Measurements from ENCODE around the gene RNU1-2. TPM values are rescaled to one million over a fixed set of nuclear protein-coding genes. Genes with fewer than 3 reads are reported as not detected.
A peak's percentile ranks its signal among the peaks of the same experiment; 100 is the strongest.
"Not testable (repeated sequence)": the region's sequence is repeated elsewhere in the genome, so short reads cannot be mapped to it uniquely, and the experiment has no call there.

The RNU1-2 gene
- total and polyA plus RNA-seq, 2 donors = 17,380 TPM; not detected in 1

DNA sequence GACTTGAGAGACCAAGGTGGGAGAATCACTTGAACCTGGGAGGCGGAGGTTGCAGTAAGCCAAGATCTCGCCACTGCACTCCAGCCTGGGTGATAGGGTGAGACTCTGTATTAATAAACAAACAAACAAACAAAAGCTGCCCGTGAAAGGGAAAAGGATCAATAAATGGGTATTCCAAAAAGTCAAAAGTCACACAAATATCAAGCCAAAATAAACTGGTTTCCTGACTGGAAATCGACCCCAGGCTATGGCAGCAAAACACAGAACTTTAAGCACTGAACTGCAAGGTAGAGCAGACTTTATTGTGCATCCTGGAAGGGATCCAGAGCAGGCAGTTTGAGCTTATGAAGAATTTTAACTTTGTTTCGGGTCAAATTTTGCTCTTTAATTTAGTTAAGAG is 11.3 kb upstream of the RNU1-2 start:
- H3K27me3 ChIP-seq (ENCODE audit: control insufficient read depth in 2 of 2, insufficient read depth in 1 of 2, low read length in 1 of 2) = peaks cover 0 to 76% of the 10 kb centered on the region in 2 donors
- not testable (repeated sequence) for H3K36me3 ChIP-seq (ENCODE audit: control insufficient read depth in 2 of 2, insufficient read depth in 2 of 2, low read length in 1 of 2)
- 86% methylated on average over 5 of the region's 5 CpGs for WGBS

DNA sequence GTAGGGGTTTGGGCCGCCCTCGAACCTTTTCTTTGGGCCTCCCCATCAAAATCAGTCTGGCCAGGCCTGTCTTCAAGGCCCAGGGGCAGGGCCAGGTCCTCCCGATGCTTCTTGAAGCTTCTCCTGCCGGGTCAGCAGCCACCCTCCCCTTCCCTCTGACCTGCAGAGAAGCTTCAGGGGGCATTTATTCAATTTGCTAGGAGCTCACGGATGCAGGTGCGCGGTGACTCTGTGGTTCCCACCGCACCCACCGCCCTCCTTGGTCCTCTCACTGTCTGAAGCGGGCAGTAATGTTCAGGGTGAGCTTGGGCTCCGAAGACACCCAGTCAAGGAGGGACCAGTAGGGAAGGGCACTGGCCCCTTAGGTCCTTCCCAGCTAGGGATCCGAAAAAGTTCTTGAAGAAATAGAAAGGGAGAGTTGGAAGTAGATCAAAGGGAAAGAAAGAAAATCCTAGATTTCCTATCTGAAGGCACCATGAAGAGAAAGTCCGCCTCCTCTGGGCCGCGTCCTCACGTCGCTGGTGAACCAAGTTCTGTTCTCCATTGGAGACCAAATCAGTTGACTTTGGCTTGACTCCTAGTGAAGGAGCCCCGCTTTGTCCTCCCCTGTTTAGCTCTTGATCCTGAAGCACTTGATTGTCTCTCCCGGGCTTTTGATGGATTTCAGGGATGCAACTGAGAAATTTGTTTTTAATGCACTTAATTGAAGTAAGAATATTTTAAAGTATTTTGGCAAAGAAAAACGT is 8.7 kb upstream of the RNU1-2 start:
- peaks cover 0 to 13% of the 10 kb centered on the region in 2 donors for H3K4me1 ChIP-seq (ENCODE audit: control insufficient read depth in 2 of 2, insufficient read depth in 2 of 2, low read length in 2 of 2)
- H3K36me3 ChIP-seq (ENCODE audit: control insufficient read depth in 2 of 2, insufficient read depth in 2 of 2, low read length in 1 of 2) = no peaks in the 10 kb centered on the region
- peaks cover 3 to 84% of the 10 kb centered on the region in 2 donors for H3K27me3 ChIP-seq (ENCODE audit: control insufficient read depth in 2 of 2, insufficient read depth in 1 of 2, low read length in 1 of 2)
- H3K27ac ChIP-seq (ENCODE audit: low read depth in 1 of 2, low read length in 1 of 2) = no peak overlapping the region
- WGBS = 94% methylated on average over 20 of the region's 20 CpGs
- H3K9me3 ChIP-seq (ENCODE audit: control insufficient read depth in 2 of 2, insufficient read depth in 1 of 2, low read length in 1 of 2) = no peaks in the 10 kb centered on the region
- no peak for DNase-seq (ENCODE audit: low read depth in 6 of 9, low spot score in 9 of 9)
- no peak overlapping the region for H3K4me3 ChIP-seq (ENCODE audit: low read length in 2 of 2)

More for the DNA sequence above, 11.3 kb upstream of the RNU1-2 start:
- H3K9me3 ChIP-seq (ENCODE audit: control insufficient read depth in 2 of 2, insufficient read depth in 1 of 2, low read length in 1 of 2); H3K4me3 ChIP-seq (ENCODE audit: low read length in 2 of 2); H3K4me1 ChIP-seq (ENCODE audit: control insufficient read depth in 2 of 2, insufficient read depth in 2 of 2, low read length in 2 of 2); DNase-seq (ENCODE audit: low read depth in 6 of 9, low spot score in 9 of 9); H3K27ac ChIP-seq (ENCODE audit: low read depth in 1 of 2, low read length in 1 of 2): not testable (repeated sequence)

DNA sequence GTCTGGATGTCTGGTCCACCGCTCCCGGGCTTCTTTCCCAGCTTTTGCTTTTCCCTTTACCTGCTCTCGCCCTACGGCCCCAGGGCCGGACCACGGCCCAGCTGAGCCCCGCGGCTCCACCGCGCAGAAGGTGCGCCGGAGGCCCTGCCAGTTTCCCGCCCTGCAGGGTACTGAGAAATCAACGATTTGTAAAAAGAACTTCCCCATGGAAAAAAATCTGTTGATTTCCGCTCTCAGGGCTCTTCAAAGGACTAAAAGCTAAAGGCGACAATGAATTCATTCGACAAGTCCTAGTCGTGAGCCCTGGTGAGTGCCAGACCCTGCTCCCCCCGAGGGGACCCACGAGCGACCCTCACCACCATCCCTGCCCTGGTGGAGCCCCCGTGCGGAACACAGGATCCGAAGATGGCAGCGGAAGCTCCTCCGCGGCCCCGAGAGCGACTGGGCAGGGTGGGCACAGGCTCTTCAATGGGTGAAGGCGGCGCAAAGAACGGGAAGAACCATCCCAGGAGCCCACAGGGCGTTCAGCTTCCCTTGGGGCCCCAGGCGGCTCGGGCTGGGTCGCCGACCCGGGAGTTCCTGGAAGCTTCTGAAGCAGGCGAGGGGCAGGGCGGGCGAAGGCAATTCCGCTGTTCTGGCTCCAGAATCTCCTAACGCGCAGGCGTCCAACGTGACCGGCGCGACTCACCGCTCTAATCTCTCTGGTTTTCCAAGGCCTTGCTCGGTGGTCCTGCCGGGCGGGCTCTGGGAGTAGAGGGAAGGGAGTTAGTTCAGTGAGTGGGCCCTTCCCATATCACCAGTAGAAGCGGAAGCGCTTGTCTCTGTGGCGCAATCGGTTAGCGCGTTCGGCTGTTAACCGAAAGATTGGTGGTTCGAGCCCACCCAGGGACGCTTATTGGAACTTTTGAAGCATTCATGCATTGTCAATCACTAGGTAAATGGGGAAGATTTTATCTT is 6.6 kb upstream of the RNU1-2 start:
- H3K36me3 ChIP-seq (ENCODE audit: control insufficient read depth in 2 of 2, insufficient read depth in 2 of 2, low read length in 1 of 2) = no peaks in the 10 kb centered on the region
- no peaks in the 10 kb centered on the region for H3K9me3 ChIP-seq (ENCODE audit: control insufficient read depth in 2 of 2, insufficient read depth in 1 of 2, low read length in 1 of 2)
- peaks cover 0 to 13% of the 10 kb centered on the region in 2 donors for H3K4me1 ChIP-seq (ENCODE audit: control insufficient read depth in 2 of 2, insufficient read depth in 2 of 2, low read length in 2 of 2)
- DNase-seq (ENCODE audit: low read depth in 6 of 9, low spot score in 9 of 9) = peak in 2 of 9 donors; percentile 62 to 69
- peak overlapping the region; percentile 45 to 48 for H3K4me3 ChIP-seq (ENCODE audit: low read length in 2 of 2)
- WGBS = 19% methylated on average over 63 of the region's 63 CpGs
- peaks cover 3 to 77% of the 10 kb centered on the region in 2 donors for H3K27me3 ChIP-seq (ENCODE audit: control insufficient read depth in 2 of 2, insufficient read depth in 1 of 2, low read length in 1 of 2)
- H3K27ac ChIP-seq (ENCODE audit: low read depth in 1 of 2, low read length in 1 of 2) = peak overlapping the region; percentile 18 to 46

DNA sequence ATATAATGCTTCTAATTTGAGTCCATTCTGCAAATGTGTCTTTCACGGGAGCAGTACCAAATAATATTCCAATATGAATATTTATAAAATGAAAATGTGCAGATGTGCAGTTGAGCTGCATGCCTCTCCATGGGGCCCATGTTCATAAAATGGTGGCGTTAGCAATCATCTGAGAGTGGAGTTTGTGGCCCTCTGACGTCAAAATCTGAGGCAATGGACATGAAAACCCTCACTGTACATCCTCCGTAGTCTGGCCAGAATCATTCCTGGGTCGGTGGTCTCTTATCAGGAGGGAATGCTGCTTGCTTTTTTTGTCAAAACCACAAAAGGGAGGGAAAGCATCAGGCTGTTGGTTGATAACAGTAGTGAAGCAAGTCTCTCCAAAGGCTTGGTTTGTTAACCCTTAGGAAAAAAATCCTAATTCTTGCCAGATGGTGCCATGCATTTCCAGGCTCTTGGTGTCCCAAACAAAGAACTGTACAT is 5.2 kb upstream of the RNU1-2 start:
- not testable (repeated sequence) for H3K4me3 ChIP-seq (ENCODE audit: low read length in 2 of 2); H3K9me3 ChIP-seq (ENCODE audit: control insufficient read depth in 2 of 2, insufficient read depth in 1 of 2, low read length in 1 of 2); DNase-seq (ENCODE audit: low read depth in 6 of 9, low spot score in 9 of 9); H3K36me3 ChIP-seq (ENCODE audit: control insufficient read depth in 2 of 2, insufficient read depth in 2 of 2, low read length in 1 of 2); H3K27ac ChIP-seq (ENCODE audit: low read depth in 1 of 2, low read length in 1 of 2)
- 93% methylated on average over 5 of the region's 5 CpGs for WGBS
- Histone ChIP-seq H3K4me1 (ENCODE audit: control insufficient read depth in 2 of 2, insufficient read depth in 2 of 2, low read length in 2 of 2) (peaks cover 0 to 14% of the 10 kb centered on the region in 2 donors), H3K27me3 (ENCODE audit: control insufficient read depth in 2 of 2, insufficient read depth in 1 of 2, low read length in 1 of 2) (peaks cover 3 to 67% of the 10 kb centered on the region in 2 donors)

DNA sequence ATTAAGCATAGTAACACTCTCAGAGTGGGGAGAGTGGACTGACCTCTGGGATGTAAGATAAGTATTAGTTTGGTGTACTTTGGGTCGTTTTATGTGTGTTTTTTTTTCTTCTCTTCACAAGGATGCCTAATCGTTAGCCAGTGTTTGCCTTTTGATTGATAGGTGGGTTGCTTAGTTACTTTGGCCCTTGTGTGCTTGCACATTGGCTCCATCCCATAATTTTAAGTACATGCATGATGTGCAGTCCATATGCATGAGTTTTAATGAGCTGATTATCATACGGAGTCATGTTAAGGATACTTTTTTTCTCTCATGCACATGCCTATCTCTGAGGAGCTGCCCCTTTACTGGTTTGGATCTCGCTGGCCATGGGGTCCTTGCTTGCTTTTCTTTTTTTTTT is 4.7 kb upstream of the RNU1-2 start:
- WGBS = 91% methylated on average over 4 of the region's 4 CpGs
- Histone ChIP-seq H3K4me1 (ENCODE audit: control insufficient read depth in 2 of 2, insufficient read depth in 2 of 2, low read length in 2 of 2) (peaks cover 0 to 14% of the 10 kb centered on the region in 2 donors), H3K27me3 (ENCODE audit: control insufficient read depth in 2 of 2, insufficient read depth in 1 of 2, low read length in 1 of 2) (peaks cover 3 to 63% of the 10 kb centered on the region in 2 donors)
- H3K4me3 ChIP-seq (ENCODE audit: low read length in 2 of 2); DNase-seq (ENCODE audit: low read depth in 6 of 9, low spot score in 9 of 9); H3K27ac ChIP-seq (ENCODE audit: low read depth in 1 of 2, low read length in 1 of 2); H3K36me3 ChIP-seq (ENCODE audit: control insufficient read depth in 2 of 2, insufficient read depth in 2 of 2, low read length in 1 of 2); H3K9me3 ChIP-seq (ENCODE audit: control insufficient read depth in 2 of 2, insufficient read depth in 1 of 2, low read length in 1 of 2): not testable (repeated sequence)

DNA sequence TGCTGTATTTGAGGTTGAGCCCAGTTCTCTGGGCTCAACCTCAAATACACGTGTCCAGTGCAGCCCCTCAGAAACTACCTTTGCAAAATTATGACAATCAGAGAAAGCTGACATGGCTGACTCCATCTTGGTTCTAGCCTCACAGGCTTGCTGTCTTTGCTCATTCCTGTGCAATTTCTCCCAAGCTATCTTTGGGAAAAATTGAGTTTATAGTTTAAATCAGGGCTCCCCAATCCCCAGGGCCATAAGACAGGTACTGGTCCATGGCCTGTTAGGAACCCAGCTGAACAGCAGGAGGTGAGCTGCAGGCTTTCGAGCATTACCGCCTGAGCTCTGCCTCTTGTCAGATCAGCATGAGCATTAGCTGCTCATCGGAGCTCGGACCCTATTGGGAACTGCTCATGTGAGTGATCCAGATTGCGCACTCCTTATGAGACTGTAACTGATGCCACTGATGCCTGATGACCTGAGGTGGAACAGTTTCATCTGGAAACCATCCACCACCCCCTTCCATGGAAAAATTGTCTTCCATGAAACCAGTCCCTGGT is 2.7 kb upstream of the RNU1-2 start:
- H3K9me3 ChIP-seq (ENCODE audit: control insufficient read depth in 2 of 2, insufficient read depth in 1 of 2, low read length in 1 of 2); H3K4me3 ChIP-seq (ENCODE audit: low read length in 2 of 2); H3K36me3 ChIP-seq (ENCODE audit: control insufficient read depth in 2 of 2, insufficient read depth in 2 of 2, low read length in 1 of 2); DNase-seq (ENCODE audit: low read depth in 6 of 9, low spot score in 9 of 9); H3K27ac ChIP-seq (ENCODE audit: low read depth in 1 of 2, low read length in 1 of 2): not testable (repeated sequence)
- WGBS = 85% methylated on average over 6 of the region's 6 CpGs
- peaks cover 0 to 26% of the 10 kb centered on the region in 2 donors for H3K4me1 ChIP-seq (ENCODE audit: control insufficient read depth in 2 of 2, insufficient read depth in 2 of 2, low read length in 2 of 2)
- peaks cover 3 to 47% of the 10 kb centered on the region in 2 donors for H3K27me3 ChIP-seq (ENCODE audit: control insufficient read depth in 2 of 2, insufficient read depth in 1 of 2, low read length in 1 of 2)

DNA sequence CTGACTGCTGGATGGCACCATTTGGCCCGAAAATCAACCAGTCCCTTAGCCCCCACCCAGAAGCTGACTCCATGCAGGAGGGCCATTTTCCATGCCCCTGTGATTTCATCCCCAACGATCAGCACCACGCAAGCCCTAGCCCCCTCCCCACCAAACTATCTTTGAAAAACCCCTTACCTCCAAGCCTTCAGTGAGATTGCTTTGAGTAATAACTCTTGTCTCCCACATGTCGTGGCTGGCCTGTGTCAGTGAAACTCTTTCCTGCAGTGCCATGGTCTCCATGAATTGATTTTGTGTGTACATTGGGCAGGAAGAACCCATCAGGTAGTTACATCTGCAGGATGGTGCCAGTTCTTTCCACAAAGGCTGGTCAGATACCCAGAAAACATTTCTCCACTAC is 2.0 kb upstream of the RNU1-2 start:
- 78% methylated on average over 4 of the region's 4 CpGs for WGBS
- Histone ChIP-seq H3K4me1 (ENCODE audit: control insufficient read depth in 2 of 2, insufficient read depth in 2 of 2, low read length in 2 of 2) (peaks cover 0 to 23% of the 10 kb centered on the region in 2 donors), H3K27me3 (ENCODE audit: control insufficient read depth in 2 of 2, insufficient read depth in 1 of 2, low read length in 1 of 2) (peaks cover 3 to 42% of the 10 kb centered on the region in 2 donors)
- not testable (repeated sequence) for H3K27ac ChIP-seq (ENCODE audit: low read depth in 1 of 2, low read length in 1 of 2); H3K9me3 ChIP-seq (ENCODE audit: control insufficient read depth in 2 of 2, insufficient read depth in 1 of 2, low read length in 1 of 2); H3K4me3 ChIP-seq (ENCODE audit: low read length in 2 of 2); DNase-seq (ENCODE audit: low read depth in 6 of 9, low spot score in 9 of 9); H3K36me3 ChIP-seq (ENCODE audit: control insufficient read depth in 2 of 2, insufficient read depth in 2 of 2, low read length in 1 of 2)

DNA sequence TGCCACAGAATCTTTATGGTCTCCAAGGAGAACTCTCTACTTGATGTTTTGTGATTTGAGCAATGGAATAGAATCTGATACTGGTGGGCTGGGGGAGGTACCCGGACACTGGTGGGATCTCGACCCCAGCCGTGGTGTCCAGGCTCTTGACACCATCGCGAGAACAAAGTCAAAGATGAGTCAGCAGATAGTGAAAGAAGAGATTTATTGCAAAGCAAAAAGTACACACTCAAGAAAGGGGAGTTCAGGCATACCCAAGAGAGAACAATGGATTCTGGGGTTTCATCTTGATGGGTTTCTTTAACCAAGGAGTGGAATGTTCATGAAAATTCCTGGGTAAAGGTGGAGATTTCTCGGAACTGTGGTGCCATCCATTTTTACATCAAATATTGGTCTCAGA is 1.4 kb upstream of the RNU1-2 start:
- H3K4me1 ChIP-seq (ENCODE audit: control insufficient read depth in 2 of 2, insufficient read depth in 2 of 2, low read length in 2 of 2) = peaks cover 0 to 18% of the 10 kb centered on the region in 2 donors
- WGBS = 90% methylated on average over 6 of the region's 6 CpGs
- H3K27me3 ChIP-seq (ENCODE audit: control insufficient read depth in 2 of 2, insufficient read depth in 1 of 2, low read length in 1 of 2) = peaks cover 3 to 37% of the 10 kb centered on the region in 2 donors
- not testable (repeated sequence) for DNase-seq (ENCODE audit: low read depth in 6 of 9, low spot score in 9 of 9); H3K9me3 ChIP-seq (ENCODE audit: control insufficient read depth in 2 of 2, insufficient read depth in 1 of 2, low read length in 1 of 2); H3K36me3 ChIP-seq (ENCODE audit: control insufficient read depth in 2 of 2, insufficient read depth in 2 of 2, low read length in 1 of 2); H3K4me3 ChIP-seq (ENCODE audit: low read length in 2 of 2); H3K27ac ChIP-seq (ENCODE audit: low read depth in 1 of 2, low read length in 1 of 2)
